Measurements from ENCODE around the gene TNN.

DNA sequence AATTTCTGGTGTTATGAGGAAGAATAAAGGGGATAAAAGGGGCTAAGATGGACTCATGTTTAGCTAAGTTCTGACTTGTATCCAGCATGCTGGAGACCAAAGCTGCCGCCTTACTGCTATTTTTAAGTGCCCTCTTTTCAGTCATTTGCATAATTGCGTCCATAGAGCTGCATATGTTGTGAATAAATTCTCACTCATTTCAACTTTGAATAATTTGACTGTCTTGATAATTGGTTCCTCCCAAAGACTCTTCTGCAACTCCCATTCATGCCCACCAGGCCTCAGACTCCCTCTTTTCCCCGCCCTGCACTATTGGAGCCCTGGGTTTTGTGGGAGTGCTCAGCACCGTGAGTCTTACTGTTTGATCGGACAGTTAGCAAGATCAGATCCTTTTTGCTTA lies 79.9 kb downstream of the TNN start:
- TF ChIP-seq, protein P1, sequence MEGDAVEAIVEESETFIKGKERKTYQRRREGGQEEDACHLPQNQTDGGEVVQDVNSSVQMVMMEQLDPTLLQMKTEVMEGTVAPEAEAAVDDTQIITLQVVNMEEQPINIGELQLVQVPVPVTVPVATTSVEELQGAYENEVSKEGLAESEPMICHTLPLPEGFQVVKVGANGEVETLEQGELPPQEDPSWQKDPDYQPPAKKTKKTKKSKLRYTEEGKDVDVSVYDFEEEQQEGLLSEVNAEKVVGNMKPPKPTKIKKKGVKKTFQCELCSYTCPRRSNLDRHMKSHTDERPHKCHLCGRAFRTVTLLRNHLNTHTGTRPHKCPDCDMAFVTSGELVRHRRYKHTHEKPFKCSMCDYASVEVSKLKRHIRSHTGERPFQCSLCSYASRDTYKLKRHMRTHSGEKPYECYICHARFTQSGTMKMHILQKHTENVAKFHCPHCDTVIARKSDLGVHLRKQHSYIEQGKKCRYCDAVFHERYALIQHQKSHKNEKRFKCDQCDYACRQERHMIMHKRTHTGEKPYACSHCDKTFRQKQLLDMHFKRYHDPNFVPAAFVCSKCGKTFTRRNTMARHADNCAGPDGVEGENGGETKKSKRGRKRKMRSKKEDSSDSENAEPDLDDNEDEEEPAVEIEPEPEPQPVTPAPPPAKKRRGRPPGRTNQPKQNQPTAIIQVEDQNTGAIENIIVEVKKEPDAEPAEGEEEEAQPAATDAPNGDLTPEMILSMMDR (IDR thresholded peaks at IDR 0.05) = no peak
- no peak for TF ChIP-seq POLR2A (IDR thresholded peaks at IDR 0.05)

All from heart left ventricle (tissue), 13 donors.